Measurements from ENCODE around the gene BCL11A.

GRCh38 chr2:60426880-60427279, 126.6 kb downstream of the BCL11A start:
- TF ChIP-seq EZH2 (IDR thresholded peaks at IDR 0.05) (no peak), POLR2AphosphoS5 (IDR thresholded peaks at IDR 0.05; ENCODE audit: borderline replicate concordance, low read depth, low read length) (no peak), FOXP2 (optimal IDR thresholded peaks at IDR 0.05; ENCODE audit: control extremely low read depth, extremely low read length, insufficient read depth) (no peak)

Data from SK-N-MC (cell line).